ENCODE measurements around the gene ERICH6B.

Gene ERICH6B

GRCh38 chr13:45621950-45622349 is 6.4 kb upstream of the ERICH6B start:
- Histone ChIP-seq H3K79me2 (ENCODE audit: control insufficient read depth, low read length) (no peaks in the 10 kb centered on the region), H3K9me3 (ENCODE audit: control insufficient read depth, insufficient read depth, low read length) (no peaks in the 10 kb centered on the region), H3K36me3 (ENCODE audit: control insufficient read depth, low read length) (no peaks in the 10 kb centered on the region), H3K9me2 (replicated peaks; ENCODE audit: control insufficient read depth, low read length) (no peaks in the 10 kb centered on the region), H3K4me2 (ENCODE audit: low read length) (no peak overlapping the region), H3K4me1 (ENCODE audit: control insufficient read depth, low read length) (no peaks in the 10 kb centered on the region), H4K20me1 (ENCODE audit: control insufficient read depth, insufficient read depth, low read depth, low read length) (no peaks in the 10 kb centered on the region), H3K4me3 (ENCODE audit: low read length) (no peak overlapping the region), H3F3A (ENCODE audit: control insufficient read depth, insufficient read depth) (no peaks in the 10 kb centered on the region), H3K27ac (ENCODE audit: low read depth, low read length) (no peak overlapping the region), H3K27me3 (ENCODE audit: control insufficient read depth, low read length) (peaks cover 10% of the 10 kb centered on the region; the same call in 1 of the 2 replicates)
- TF ChIP-seq EZH2phosphoT487 (IDR thresholded peaks at IDR 0.05; ENCODE audit: borderline replicate concordance, low read length) (no peak), CTCF (IDR thresholded peaks at IDR 0.05; ENCODE audit: low read depth, low read length, poor library complexity, severe bottlenecking) (no peak)

GRCh38 chr13:45607931-45608330 is 7.6 kb downstream of the ERICH6B start:
- Histone ChIP-seq H3K9me3 (ENCODE audit: control insufficient read depth, insufficient read depth, low read length) (no peaks in the 10 kb centered on the region), H3K4me3 (ENCODE audit: low read length) (no peak overlapping the region), H3K4me1 (ENCODE audit: control insufficient read depth, low read length) (no peaks in the 10 kb centered on the region), H4K20me1 (ENCODE audit: control insufficient read depth, insufficient read depth, low read depth, low read length) (no peaks in the 10 kb centered on the region), H3K79me2 (ENCODE audit: control insufficient read depth, low read length) (no peaks in the 10 kb centered on the region), H3K4me2 (ENCODE audit: low read length) (no peak overlapping the region), H3K36me3 (ENCODE audit: control insufficient read depth, low read length) (no peaks in the 10 kb centered on the region), H3K27me3 (ENCODE audit: control insufficient read depth, low read length) (peaks cover 13% of the 10 kb centered on the region), H3K9me2 (replicated peaks; ENCODE audit: control insufficient read depth, low read length) (no peaks in the 10 kb centered on the region), H3K27ac (ENCODE audit: low read depth, low read length) (no peak overlapping the region), H3F3A (ENCODE audit: control insufficient read depth, insufficient read depth) (no peaks in the 10 kb centered on the region)
- TF ChIP-seq CTCF (IDR thresholded peaks at IDR 0.05; ENCODE audit: low read depth, low read length, poor library complexity, severe bottlenecking) (no peak), EZH2phosphoT487 (IDR thresholded peaks at IDR 0.05; ENCODE audit: borderline replicate concordance, low read length) (no peak)

GRCh38 chr13:45604892-45605291 is 10.6 kb downstream of the ERICH6B start:
- Histone ChIP-seq H3K4me3 (ENCODE audit: low read length) (no peak overlapping the region), H3K4me2 (ENCODE audit: low read length) (no peak overlapping the region), H3K9me3 (ENCODE audit: control insufficient read depth, insufficient read depth, low read length) (no peaks in the 10 kb centered on the region), H3K27me3 (ENCODE audit: control insufficient read depth, low read length) (no peaks in the 10 kb centered on the region), H3F3A (ENCODE audit: control insufficient read depth, insufficient read depth) (no peaks in the 10 kb centered on the region), H3K9me2 (replicated peaks; ENCODE audit: control insufficient read depth, low read length) (no peaks in the 10 kb centered on the region), H3K36me3 (ENCODE audit: control insufficient read depth, low read length) (no peaks in the 10 kb centered on the region), H3K79me2 (ENCODE audit: control insufficient read depth, low read length) (no peaks in the 10 kb centered on the region), H3K4me1 (ENCODE audit: control insufficient read depth, low read length) (no peaks in the 10 kb centered on the region), H3K27ac (ENCODE audit: low read depth, low read length) (no peak overlapping the region), H4K20me1 (ENCODE audit: control insufficient read depth, insufficient read depth, low read depth, low read length) (no peaks in the 10 kb centered on the region)
- TF ChIP-seq CTCF (IDR thresholded peaks at IDR 0.05; ENCODE audit: low read depth, low read length, poor library complexity, severe bottlenecking), result no peak

DNA sequence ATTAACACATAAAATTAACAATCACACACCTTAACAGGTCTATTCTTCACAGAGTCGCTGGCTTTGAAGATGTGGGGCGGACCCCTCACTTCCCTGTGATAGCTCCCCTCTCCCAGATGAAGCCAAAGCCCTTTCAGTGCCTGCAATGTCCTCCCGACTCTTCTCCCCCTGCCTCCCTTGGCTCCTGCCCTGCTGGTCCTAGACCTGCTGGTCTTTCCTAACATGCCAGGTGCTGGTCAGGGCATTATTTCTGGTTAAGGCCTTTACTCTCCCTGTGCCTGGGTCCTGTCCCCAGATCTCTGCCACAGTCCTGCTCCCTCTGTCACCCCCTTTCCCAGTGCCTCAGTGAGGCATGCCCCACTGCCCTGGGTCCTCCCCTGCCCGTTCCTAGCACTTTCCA is 12.2 kb downstream of the ERICH6B start:
- no peak overlapping the region for H3K4me2 ChIP-seq (ENCODE audit: low read length)
- H3K9me2 ChIP-seq (replicated peaks; ENCODE audit: control insufficient read depth, low read length), result no peaks in the 10 kb centered on the region
- H3K9me3 ChIP-seq (ENCODE audit: control insufficient read depth, insufficient read depth, low read length), result no peaks in the 10 kb centered on the region
- H3K4me1 ChIP-seq (ENCODE audit: control insufficient read depth, low read length), result no peaks in the 10 kb centered on the region
- H3K27ac ChIP-seq (ENCODE audit: low read depth, low read length), result no peak overlapping the region
- no peak overlapping the region for H3K4me3 ChIP-seq (ENCODE audit: low read length)
- H3F3A ChIP-seq (ENCODE audit: control insufficient read depth, insufficient read depth), result no peaks in the 10 kb centered on the region
- H4K20me1 ChIP-seq (ENCODE audit: control insufficient read depth, insufficient read depth, low read depth, low read length), result no peaks in the 10 kb centered on the region
- H3K79me2 ChIP-seq (ENCODE audit: control insufficient read depth, low read length), result no peaks in the 10 kb centered on the region
- no peaks in the 10 kb centered on the region for H3K27me3 ChIP-seq (ENCODE audit: control insufficient read depth, low read length)
- TF ChIP-seq CTCF (IDR thresholded peaks at IDR 0.05; ENCODE audit: low read depth, low read length, poor library complexity, severe bottlenecking) (no peak), EZH2phosphoT487 (IDR thresholded peaks at IDR 0.05; ENCODE audit: borderline replicate concordance, low read length) (no peak)
- no peaks in the 10 kb centered on the region for H3K36me3 ChIP-seq (ENCODE audit: control insufficient read depth, low read length)
